Lower leg skin (tissue), 4 donors: Measurements from ENCODE around the gene GPAM. TPM values are rescaled to one million over a fixed set of nuclear protein-coding genes. Genes with fewer than 3 reads are reported as not detected.

Experiments used
- DNase-seq, 2 donors: peaks; one replicate each; pipeline ENCODE4 v3.0.0-alpha.2; 2019; ENCODE audit warnings: low spot score in 2 of 2
- H3K4me3 ChIP-seq: fragments of 200-600 bp; sonication (generic); 2 replicates; pipeline ENCODE4 v1.5.1; 2017; ENCODE audit warnings: mild to moderate bottlenecking, low read depth; ENCODE audit not compliant: poor library complexity, severe bottlenecking
- POLR2A ChIP-seq, 2 donors: fragments of 450-650 bp; IDR thresholded peaks; one replicate each; pipeline ENCODE4 v1.6.1; 2016 to 2017; ENCODE audit warnings: antibody characterized with exemption in 2 of 2, mild to moderate bottlenecking in 1 of 2, moderate library complexity in 1 of 2
- WGBS, 2 donors: methylation state at CpG; one replicate each; pipeline ENCODE4 v1.1.5; 2018; 5-methylcytosine and 5-hydroxymethylcytosine counted together
- intact Hi-C: fragments of 100-400 bp; cut with DNase I; formaldehyde crosslinking; loops from one replicate; pipeline ENCODE4 v1.15.0; 2023; ENCODE audit warnings: low total_unique reads
- total RNA-seq, 4 donors: library from RNA; depleted of rRNA; stranded (reverse); fragments of >200 nt; gene quantifications; one replicate each; pipeline ENCODE4 v1.1.0, GENCODE V29; 2016
- TF ChIP-seq, protein P1 (sequence below), 3 donors: fragments of 450-650 bp; IDR thresholded peaks; one replicate each; pipeline ENCODE4 v1.5.1; 2016; ENCODE audit warnings: antibody characterized with exemption in 3 of 3, mild to moderate bottlenecking in 3 of 3, moderate library complexity in 2 of 3

Gene GPAM, protein sequence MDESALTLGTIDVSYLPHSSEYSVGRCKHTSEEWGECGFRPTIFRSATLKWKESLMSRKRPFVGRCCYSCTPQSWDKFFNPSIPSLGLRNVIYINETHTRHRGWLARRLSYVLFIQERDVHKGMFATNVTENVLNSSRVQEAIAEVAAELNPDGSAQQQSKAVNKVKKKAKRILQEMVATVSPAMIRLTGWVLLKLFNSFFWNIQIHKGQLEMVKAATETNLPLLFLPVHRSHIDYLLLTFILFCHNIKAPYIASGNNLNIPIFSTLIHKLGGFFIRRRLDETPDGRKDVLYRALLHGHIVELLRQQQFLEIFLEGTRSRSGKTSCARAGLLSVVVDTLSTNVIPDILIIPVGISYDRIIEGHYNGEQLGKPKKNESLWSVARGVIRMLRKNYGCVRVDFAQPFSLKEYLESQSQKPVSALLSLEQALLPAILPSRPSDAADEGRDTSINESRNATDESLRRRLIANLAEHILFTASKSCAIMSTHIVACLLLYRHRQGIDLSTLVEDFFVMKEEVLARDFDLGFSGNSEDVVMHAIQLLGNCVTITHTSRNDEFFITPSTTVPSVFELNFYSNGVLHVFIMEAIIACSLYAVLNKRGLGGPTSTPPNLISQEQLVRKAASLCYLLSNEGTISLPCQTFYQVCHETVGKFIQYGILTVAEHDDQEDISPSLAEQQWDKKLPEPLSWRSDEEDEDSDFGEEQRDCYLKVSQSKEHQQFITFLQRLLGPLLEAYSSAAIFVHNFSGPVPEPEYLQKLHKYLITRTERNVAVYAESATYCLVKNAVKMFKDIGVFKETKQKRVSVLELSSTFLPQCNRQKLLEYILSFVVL
- 1 to 10 TPM; 3.1 to 7.0 (median 4.7) TPM for total RNA-seq

DNA sequence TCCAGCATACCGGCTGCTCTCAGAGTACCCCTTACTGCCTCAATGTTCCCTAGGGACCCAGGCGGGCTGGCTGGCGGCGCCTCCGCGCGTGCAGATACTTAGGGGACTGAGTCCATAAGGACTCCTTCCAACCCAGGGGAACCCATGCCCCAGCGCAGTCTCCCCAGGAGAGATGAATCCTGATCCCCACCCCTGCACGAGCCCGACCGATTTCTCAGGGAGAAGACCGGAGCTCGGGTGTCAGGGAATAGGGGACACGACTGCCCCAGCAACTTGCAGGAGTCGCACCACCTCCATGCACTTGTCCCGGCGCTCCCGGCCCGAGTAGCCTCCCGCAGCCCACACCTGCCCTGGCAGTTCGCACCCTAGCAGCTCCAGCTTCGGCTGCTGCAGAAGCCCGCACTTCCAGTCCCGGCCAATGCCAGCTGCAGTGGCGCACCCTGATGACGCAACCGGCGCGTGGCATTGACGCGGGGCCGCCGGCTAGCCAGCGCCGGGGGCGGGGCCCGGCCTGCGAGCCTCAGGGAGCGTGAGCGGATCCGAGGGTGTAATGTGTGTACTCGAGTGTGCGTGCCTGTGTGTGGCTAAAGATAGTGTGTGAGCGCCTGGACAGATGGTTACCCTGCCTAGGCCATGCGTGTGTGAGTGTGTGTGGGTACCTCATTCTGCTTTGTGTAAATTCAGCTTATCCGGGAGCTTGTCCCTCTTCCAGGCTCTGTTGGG lies at the start of gene GPAM:
TSS of gene GPAM (minus strand) at position 437 of the 723 bp plus-strand sequence. CDS start 1,981 bp downstream, outside the sequence.
- intact Hi-C loops: no loop called here
- peak; percentile 91 to 99 for DNase-seq
- peak within 1 kb of the TSS; percentile 71 for H3K4me3 ChIP-seq
- 0% methylated on average over 32 to 35 of the region's 46 CpGs for WGBS, 2 donors
- TF ChIP-seq, protein P1, sequence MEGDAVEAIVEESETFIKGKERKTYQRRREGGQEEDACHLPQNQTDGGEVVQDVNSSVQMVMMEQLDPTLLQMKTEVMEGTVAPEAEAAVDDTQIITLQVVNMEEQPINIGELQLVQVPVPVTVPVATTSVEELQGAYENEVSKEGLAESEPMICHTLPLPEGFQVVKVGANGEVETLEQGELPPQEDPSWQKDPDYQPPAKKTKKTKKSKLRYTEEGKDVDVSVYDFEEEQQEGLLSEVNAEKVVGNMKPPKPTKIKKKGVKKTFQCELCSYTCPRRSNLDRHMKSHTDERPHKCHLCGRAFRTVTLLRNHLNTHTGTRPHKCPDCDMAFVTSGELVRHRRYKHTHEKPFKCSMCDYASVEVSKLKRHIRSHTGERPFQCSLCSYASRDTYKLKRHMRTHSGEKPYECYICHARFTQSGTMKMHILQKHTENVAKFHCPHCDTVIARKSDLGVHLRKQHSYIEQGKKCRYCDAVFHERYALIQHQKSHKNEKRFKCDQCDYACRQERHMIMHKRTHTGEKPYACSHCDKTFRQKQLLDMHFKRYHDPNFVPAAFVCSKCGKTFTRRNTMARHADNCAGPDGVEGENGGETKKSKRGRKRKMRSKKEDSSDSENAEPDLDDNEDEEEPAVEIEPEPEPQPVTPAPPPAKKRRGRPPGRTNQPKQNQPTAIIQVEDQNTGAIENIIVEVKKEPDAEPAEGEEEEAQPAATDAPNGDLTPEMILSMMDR (IDR thresholded peaks at IDR 0.05): no peak
- TF ChIP-seq POLR2A (IDR thresholded peaks at IDR 0.05): no peak

DNA sequence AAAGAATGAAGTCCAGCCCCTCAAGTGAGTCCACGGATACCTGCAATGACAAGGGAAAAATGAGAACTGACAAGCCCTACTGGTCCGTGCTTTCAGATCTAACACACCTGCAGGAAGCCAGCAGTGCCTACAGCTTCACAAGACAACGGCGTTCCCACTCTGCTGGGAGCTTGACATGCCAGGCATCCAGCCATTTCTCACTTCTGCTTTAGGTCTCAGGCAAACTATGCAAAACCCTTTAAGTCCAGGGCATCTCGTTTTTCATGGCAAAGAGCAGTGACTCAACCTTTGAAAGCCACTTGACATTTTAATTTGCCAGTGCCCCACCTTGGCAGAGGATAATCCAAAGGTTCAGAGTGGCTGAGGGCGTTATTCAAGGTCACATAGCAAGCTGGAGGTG lies 49.1 kb upstream of the GPAM start:
- intact Hi-C loops: no loop called here
- no peak for DNase-seq
- TF ChIP-seq POLR2A (IDR thresholded peaks at IDR 0.05): no peak
- TF ChIP-seq, protein P1 (IDR thresholded peaks at IDR 0.05): no peak
- WGBS, 2 donors: 45 to 47% methylated on average over 6 of the region's 6 CpGs
- H3K4me3 ChIP-seq: no peak overlapping the region

DNA sequence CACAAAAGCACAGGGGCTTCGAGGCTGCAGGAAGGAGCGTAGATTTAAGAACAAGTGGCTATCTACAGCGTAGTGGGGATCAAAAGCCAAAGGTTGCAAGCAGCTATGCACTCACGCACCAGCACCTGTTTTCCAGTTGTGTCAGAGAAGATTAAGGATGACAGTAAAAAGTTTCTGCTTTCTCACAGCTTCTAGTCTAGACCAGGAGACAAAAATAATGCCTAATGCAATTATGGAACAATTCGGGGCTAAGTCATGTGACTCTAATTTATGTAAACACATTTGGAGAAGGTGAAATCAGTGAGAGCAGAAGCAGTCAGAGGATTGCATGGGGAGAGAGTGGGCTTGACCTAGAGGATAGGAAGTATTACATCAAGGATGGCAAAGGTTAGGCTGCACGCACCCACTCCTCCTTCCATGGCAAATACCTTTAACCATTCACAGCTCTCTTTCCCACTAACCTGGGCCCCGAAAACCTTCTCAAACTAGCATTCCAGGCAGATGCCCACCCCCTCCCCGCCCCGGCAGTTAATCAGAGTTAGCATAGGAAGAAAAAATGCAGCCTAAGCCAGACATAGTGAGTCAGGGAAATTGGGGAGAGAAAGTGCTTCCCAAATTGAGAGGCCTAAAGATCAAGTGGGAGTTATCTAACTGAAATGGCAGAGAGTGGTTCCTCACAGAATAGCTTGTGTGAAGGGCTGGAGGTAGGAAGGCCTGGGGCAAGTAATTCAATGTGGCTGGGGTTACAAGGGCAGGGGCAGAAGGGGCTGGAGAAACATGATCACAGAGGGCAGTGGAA lies 48.2 kb upstream of the GPAM start:
- DNase-seq: no peak
- 67 to 71% methylated on average over 9 of the region's 9 CpGs for WGBS, 2 donors
- intact Hi-C loops: no loop called here
- TF ChIP-seq POLR2A (IDR thresholded peaks at IDR 0.05): no peak
- TF ChIP-seq, protein P1 (IDR thresholded peaks at IDR 0.05): no peak
- no peak overlapping the region for H3K4me3 ChIP-seq

DNA sequence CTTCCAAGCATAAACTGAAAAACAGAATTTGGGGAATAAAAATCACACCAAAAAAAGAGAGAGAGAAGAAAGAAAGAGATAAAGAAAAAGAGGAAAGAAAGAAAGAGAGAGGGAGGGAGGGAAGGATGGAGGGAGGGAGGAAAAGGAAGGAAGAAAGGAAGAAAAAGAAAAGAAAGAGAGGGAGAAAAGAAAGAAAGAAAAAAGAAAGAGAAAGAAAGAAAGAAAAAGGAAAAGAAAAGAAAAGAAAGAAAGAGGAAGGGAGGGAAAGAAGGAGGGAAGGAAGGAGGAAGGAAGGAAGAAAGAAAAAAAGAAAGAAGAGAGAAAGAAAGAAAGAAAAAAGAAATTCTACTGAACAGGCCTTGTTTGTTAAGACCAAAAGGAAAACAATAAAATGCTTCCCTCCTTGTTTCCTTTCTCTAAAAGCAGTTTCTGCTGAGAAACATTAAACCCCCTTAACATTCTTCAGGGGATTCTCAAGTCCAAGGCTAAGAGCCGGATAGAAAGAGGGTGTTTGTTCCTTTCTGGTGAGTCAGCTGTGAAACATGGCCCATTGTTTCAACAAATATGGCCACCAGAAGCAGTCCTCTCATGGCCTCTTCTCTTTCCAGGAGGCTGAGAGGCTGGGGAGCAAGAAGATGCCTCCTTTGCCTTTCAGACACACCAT lies 46.9 kb upstream of the GPAM start:
- DNase-seq: no peak
- WGBS, 2 donors: 58 to 64% methylated on average over 1 of the region's 1 CpG
- TF ChIP-seq, protein P1 (IDR thresholded peaks at IDR 0.05): no peak
- no peak for TF ChIP-seq POLR2A (IDR thresholded peaks at IDR 0.05)
- intact Hi-C loops: no loop called here
- H3K4me3 ChIP-seq: no peak overlapping the region
